HepG2 (cell line): ENCODE results near the gene CDC42EP1. TPM values are rescaled to one million over a fixed set of nuclear protein-coding genes. Genes with fewer than 3 reads are reported as not detected.

Experiments
- BHLHE40 ChIP-seq: IDR thresholded peaks from 2 replicates; pipeline ENCODE4 v1.6.1; 2011; ENCODE audit warnings: low read length, improper control_type of control experiment
- DNMT1 ChIP-seq: sonication (generic); formaldehyde crosslinking; IDR thresholded peaks from 2 replicates; pipeline ENCODE4 v1.5.1; 2020; ENCODE audit warnings: mild to moderate bottlenecking, missing genetic modification reagents
- HHEX ChIP-seq: IDR thresholded peaks from 2 replicates; pipeline ENCODE4 v1.6.1; 2016; ENCODE audit warnings: control low read depth
- JUN ChIP-seq: sonication (generic); formaldehyde crosslinking; IDR thresholded peaks from 2 replicates; pipeline ENCODE4 v1.4.0; 2020; ENCODE audit warnings: mild to moderate bottlenecking, missing genetic modification reagents
- MEIS1 ChIP-seq: sonication (generic); formaldehyde crosslinking; IDR thresholded peaks from 2 replicates; pipeline ENCODE4 v1.9.0; 2021; ENCODE audit warnings: mild to moderate bottlenecking, missing genetic modification reagents, moderate library complexity, borderline replicate concordance
- MYC ChIP-seq: sonication (generic); formaldehyde crosslinking; IDR thresholded peaks from 2 replicates; pipeline ENCODE4 v1.9.0; 2021; ENCODE audit warnings: missing genetic modification reagents, borderline replicate concordance
- NR3C1 ChIP-seq: sonication (generic); formaldehyde crosslinking; IDR thresholded peaks from 2 replicates; pipeline ENCODE4 v1.4.0; 2020; ENCODE audit warnings: missing genetic modification reagents
- POGZ ChIP-seq: sonication (generic); formaldehyde crosslinking; IDR thresholded peaks from 2 replicates; pipeline ENCODE4 v1.4.0; 2020; ENCODE audit warnings: mild to moderate bottlenecking, missing genetic modification reagents
- POLR2A ChIP-seq, 2 experiments: IDR thresholded peaks; 2 replicates each; pipeline ENCODE4 v1.6.1; 2011; ENCODE audit warnings: low read depth in 2 of 2, low read length in 2 of 2, mild to moderate bottlenecking in 1 of 2, moderate library complexity in 1 of 2; ENCODE audit not compliant: insufficient read depth in 1 of 2
- SMAD3 ChIP-seq: sonication (generic); formaldehyde crosslinking; IDR thresholded peaks from 2 replicates; pipeline ENCODE4 v1.4.0; 2020; ENCODE audit warnings: missing genetic modification reagents
- ZNF468 ChIP-seq: sonication (generic); formaldehyde crosslinking; IDR thresholded peaks from 2 replicates; pipeline ENCODE4 v1.8.0; 2022; ENCODE audit warnings: mild to moderate bottlenecking, moderate library complexity, missing genetic modification reagents
- ZNF777 ChIP-seq: sonication (generic); formaldehyde crosslinking; IDR thresholded peaks from 2 replicates; pipeline ENCODE4 v1.4.0; 2020; ENCODE audit warnings: missing genetic modification reagents
- polyA plus RNA-seq, 8 experiments: library from polyadenylated mRNA; depleted of rRNA in 3 of 8; stranded (reverse) in 7 of 8; unstranded in 1 of 8; fragments of >200 nt; fragmentation: Illumina TruSeq in 4 of 8; extraction: Trizol in 4 of 8; gene quantifications; 2 replicates each; pipeline versions ENCODE4 v1.2.1 to v1.2.3, GENCODE V29; 2011 to 2016; ENCODE audit warnings: low read depth in 4 of 8, missing spikeins in 1 of 8, mixed read lengths in 1 of 8; ENCODE audit not compliant: insufficient read depth in 1 of 8
- total RNA-seq, 5 experiments: library from RNA; depleted of rRNA; stranded (reverse); fragments of >200 nt; fragmentation: Illumina TruSeq; extraction: Trizol; gene quantifications; 2 replicates each; pipeline ENCODE4 v1.2.3, GENCODE V29; 2016; ENCODE audit warnings: low read depth in 1 of 5
- TF ChIP-seq, protein P1 (sequence below): sonication (generic); formaldehyde crosslinking; IDR thresholded peaks from 2 replicates; pipeline ENCODE4 v1.8.1; 2023; ENCODE audit warnings: mild to moderate bottlenecking, inconsistent platforms, moderate library complexity, missing genetic modification reagents, borderline replicate concordance
- TF ChIP-seq, protein P2 (sequence below): sonication (generic); formaldehyde crosslinking; IDR thresholded peaks from 2 replicates; pipeline ENCODE4 v1.4.0; 2020; ENCODE audit warnings: missing genetic modification reagents, borderline replicate concordance
- TF ChIP-seq, protein P3 (sequence below): sonication (generic); formaldehyde crosslinking; IDR thresholded peaks from 2 replicates; pipeline ENCODE4 v1.9.0; 2021; ENCODE audit warnings: missing genetic modification reagents, mild to moderate bottlenecking, borderline replicate concordance
- TF ChIP-seq, protein P4 (sequence below): sonication (generic); formaldehyde crosslinking; IDR thresholded peaks from 2 replicates; pipeline ENCODE4 v1.8.1; 2023; ENCODE audit warnings: missing genetic modification reagents, inconsistent platforms, borderline replicate concordance
- TF ChIP-seq, protein P5 (sequence below): sonication (generic); formaldehyde crosslinking; IDR thresholded peaks from 2 replicates; pipeline ENCODE4 v1.4.0; 2020; ENCODE audit warnings: missing genetic modification reagents, mild to moderate bottlenecking, borderline replicate concordance
- TF ChIP-seq, protein P6 (sequence below): IDR thresholded peaks from 2 replicates; pipeline ENCODE4 v1.6.1; 2016; ENCODE audit warnings: missing biosample characterization, missing genetic modification reagents, low read depth

The CDC42EP1 gene
- total and polyA plus RNA-seq, 2 of the 13 experiments (the other 11 are each of a cell fraction or from before 2014, with no cell fraction given): 17.1 to 29.5 TPM

DNA sequence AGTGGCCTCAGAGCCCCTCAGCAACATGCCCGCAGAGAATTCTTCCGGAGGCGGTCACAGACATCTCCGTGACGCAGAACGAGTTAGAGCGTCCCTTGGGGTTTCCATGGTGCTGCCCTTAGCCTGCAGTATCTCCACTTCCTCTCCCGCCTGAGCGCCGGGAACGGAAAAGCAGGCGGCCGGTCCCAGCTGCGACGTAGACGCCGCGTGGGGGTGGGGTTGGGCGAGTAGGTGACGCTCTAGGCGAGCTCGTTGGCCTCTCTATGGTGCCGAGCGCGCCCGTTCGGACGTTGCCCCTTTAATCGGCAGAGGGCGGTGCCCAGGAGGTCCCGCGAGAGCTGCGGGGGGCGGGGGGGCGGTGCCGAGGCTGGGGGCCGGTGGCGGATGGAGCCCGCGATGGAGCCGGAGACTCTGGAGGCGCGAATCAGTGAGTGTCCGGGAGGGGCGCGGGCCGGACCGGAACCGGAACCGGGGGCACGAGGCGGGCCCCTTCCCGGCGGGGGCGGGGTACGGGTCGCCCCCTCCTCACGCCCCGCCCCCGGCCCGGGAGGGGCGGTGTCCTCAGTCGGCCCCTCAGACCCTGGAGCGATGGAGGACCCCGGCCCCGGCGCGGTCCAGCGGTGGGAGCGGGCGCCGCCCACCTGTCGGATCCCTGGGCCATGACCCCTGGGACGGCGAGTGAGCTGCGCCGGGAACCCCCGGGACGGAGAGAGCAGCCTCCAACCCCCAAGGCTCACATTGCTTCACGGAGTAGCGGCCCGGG, 48.4 kb downstream of the CDC42EP1 start, which contains the start of gene GGA1 (continued):
- TF ChIP-seq HHEX (CRISPR knock-in tag) (no peak), POGZ (CRISPR knock-in tag) (peak; percentile 59; the same call in 1 of the 2 replicates), BHLHE40 (no peak), MEIS1 (CRISPR knock-in tag) (peak; percentile 87), POLR2A (IDR thresholded peaks at IDR 0.05; ENCODE audit: insufficient read depth in 1 of 2, low read depth in 2 of 2, low read length in 2 of 2) (peak; percentile 61 to 69), SMAD3 (peak; percentile 42; the same call in 1 of the 2 replicates), ZNF777 (CRISPR knock-in tag) (peak; percentile 61; the same call in 1 of the 2 replicates), NR3C1 (CRISPR knock-in tag) (no peak), ZNF468 (CRISPR knock-in tag) (no peak), JUN (CRISPR knock-in tag) (no peak), DNMT1 (CRISPR knock-in tag) (no peak), MYC (CRISPR knock-in tag) (peak; percentile 85)
- TF ChIP-seq, protein P1, sequence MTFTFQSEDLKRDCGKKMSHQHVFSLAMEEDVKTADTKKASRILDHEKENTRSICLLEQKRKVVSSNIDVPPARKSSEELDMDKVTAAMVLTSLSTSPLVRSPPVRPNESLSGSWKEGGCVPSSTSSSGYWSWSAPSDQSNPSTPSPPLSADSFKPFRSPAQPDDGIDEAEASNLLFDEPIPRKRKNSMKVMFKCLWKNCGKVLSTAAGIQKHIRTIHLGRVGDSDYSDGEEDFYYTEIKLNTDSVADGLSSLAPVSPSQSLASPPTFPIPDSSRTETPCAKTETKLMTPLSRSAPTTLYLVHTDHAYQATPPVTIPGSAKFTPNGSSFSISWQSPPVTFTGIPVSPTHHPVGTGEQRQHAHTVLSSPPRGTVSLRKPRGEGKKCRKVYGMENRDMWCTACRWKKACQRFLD (CRISPR knock-in tag): no peak
- TF ChIP-seq, protein P2, sequence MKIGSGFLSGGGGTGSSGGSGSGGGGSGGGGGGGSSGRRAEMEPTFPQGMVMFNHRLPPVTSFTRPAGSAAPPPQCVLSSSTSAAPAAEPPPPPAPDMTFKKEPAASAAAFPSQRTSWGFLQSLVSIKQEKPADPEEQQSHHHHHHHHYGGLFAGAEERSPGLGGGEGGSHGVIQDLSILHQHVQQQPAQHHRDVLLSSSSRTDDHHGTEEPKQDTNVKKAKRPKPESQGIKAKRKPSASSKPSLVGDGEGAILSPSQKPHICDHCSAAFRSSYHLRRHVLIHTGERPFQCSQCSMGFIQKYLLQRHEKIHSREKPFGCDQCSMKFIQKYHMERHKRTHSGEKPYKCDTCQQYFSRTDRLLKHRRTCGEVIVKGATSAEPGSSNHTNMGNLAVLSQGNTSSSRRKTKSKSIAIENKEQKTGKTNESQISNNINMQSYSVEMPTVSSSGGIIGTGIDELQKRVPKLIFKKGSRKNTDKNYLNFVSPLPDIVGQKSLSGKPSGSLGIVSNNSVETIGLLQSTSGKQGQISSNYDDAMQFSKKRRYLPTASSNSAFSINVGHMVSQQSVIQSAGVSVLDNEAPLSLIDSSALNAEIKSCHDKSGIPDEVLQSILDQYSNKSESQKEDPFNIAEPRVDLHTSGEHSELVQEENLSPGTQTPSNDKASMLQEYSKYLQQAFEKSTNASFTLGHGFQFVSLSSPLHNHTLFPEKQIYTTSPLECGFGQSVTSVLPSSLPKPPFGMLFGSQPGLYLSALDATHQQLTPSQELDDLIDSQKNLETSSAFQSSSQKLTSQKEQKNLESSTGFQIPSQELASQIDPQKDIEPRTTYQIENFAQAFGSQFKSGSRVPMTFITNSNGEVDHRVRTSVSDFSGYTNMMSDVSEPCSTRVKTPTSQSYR: peak; percentile 96
- TF ChIP-seq, protein P3, sequence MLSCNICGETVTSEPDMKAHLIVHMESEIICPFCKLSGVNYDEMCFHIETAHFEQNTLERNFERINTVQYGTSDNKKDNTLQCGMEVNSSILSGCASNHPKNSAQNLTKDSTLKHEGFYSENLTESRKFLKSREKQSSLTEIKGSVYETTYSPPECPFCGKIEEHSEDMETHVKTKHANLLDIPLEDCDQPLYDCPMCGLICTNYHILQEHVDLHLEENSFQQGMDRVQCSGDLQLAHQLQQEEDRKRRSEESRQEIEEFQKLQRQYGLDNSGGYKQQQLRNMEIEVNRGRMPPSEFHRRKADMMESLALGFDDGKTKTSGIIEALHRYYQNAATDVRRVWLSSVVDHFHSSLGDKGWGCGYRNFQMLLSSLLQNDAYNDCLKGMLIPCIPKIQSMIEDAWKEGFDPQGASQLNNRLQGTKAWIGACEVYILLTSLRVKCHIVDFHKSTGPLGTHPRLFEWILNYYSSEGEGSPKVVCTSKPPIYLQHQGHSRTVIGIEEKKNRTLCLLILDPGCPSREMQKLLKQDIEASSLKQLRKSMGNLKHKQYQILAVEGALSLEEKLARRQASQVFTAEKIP: no peak
- TF ChIP-seq, protein P4, sequence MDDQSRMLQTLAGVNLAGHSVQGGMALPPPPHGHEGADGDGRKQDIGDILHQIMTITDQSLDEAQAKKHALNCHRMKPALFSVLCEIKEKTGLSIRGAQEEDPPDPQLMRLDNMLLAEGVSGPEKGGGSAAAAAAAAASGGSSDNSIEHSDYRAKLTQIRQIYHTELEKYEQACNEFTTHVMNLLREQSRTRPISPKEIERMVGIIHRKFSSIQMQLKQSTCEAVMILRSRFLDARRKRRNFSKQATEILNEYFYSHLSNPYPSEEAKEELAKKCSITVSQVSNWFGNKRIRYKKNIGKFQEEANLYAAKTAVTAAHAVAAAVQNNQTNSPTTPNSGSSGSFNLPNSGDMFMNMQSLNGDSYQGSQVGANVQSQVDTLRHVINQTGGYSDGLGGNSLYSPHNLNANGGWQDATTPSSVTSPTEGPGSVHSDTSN: no peak
- TF ChIP-seq, protein P5, sequence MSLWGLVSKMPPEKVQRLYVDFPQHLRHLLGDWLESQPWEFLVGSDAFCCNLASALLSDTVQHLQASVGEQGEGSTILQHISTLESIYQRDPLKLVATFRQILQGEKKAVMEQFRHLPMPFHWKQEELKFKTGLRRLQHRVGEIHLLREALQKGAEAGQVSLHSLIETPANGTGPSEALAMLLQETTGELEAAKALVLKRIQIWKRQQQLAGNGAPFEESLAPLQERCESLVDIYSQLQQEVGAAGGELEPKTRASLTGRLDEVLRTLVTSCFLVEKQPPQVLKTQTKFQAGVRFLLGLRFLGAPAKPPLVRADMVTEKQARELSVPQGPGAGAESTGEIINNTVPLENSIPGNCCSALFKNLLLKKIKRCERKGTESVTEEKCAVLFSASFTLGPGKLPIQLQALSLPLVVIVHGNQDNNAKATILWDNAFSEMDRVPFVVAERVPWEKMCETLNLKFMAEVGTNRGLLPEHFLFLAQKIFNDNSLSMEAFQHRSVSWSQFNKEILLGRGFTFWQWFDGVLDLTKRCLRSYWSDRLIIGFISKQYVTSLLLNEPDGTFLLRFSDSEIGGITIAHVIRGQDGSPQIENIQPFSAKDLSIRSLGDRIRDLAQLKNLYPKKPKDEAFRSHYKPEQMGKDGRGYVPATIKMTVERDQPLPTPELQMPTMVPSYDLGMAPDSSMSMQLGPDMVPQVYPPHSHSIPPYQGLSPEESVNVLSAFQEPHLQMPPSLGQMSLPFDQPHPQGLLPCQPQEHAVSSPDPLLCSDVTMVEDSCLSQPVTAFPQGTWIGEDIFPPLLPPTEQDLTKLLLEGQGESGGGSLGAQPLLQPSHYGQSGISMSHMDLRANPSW: 0 out of 2 replicates have a peak, but pooled peaks have one; percentile 60
- TF ChIP-seq, protein P6, sequence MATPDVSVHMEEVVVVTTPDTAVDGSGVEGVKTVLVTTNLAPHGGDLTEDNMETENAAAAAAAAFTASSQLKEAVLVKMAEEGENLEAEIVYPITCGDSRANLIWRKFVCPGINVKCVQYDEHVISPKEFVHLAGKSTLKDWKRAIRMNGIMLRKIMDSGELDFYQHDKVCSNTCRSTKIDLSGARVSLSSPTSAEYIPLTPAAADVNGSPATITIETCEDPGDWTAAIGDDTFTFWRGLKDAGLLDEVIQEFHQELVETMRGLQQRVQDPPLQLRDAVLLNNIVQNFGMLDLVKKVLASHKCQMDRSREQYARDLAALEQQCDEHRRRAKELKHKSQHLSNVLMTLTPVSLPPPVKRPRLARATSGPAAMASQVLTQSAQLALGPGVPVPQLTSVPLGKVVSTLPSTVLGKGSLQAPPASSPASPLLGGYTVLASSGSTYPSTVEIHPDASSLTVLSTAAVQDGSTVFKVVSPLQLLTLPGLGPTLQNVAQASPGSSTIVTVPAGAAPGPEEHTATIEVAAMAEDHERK (CRISPR knock-in tag): peak; percentile 75
